ENCODE data around the gene TLR10.
"Not testable (repeated sequence)": the region's sequence is repeated elsewhere in the genome, so short reads cannot be mapped to it uniquely, and the experiment has no call there.

GRCh38 chr4:38766940-38767339 lies 15.8 kb downstream of the TLR10 start:
- TF ChIP-seq POLR2A (IDR thresholded peaks at IDR 0.05; ENCODE audit: extremely low read depth, insufficient read length); MAX (IDR thresholded peaks at IDR 0.05; ENCODE audit: low read depth, low read length); CTCF (IDR thresholded peaks at IDR 0.05; ENCODE audit: low read depth, low read length); MYC (IDR thresholded peaks at IDR 0.05; ENCODE audit: low read depth, low read length): not testable (repeated sequence)

Data from NB4 (cell line).